Activated naive CD4-positive, alpha-beta T cell treated with anti-CD3 and anti-CD28 coated beads, Interleukin-2, amount 50 U/mL, for 16 hours (primary cell): ENCODE measurements around the gene TSPAN11.
"Not testable (repeated sequence)": the region's sequence is repeated elsewhere in the genome, so short reads cannot be mapped to it uniquely, and the experiment has no call there.

Experiments
- DNase-seq: peaks from one replicate; pipeline ENCODE4 v3.0.0-alpha.2; 2020

Gene TSPAN11

GRCh38 chr12:31021809-31022494 is 95.4 kb downstream of the TSPAN11 start:
- DNase-seq, result no peak

DNA sequence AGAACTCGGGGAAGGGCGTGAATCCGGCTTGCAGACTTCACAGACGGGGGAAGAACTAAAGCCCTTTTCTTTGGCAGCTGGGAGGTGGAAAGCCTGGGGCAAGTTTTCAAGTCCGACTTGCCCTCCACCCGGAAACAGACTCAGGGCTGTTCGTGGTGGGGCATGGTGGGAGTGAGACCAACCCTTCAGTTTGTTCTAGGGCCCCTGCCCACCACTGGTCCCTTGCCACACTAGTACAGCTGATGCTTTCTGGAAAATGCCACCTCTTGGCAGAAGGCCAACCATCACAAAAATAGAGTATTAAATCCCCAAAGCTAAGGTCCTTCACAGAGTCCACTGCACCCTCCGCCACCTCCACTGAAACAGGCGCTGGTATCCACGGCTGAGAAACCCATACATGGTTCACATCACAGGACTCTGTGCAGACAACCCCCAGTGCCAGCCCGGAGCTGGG is 96.8 kb downstream of the TSPAN11 start:
- no peak for DNase-seq

DNA sequence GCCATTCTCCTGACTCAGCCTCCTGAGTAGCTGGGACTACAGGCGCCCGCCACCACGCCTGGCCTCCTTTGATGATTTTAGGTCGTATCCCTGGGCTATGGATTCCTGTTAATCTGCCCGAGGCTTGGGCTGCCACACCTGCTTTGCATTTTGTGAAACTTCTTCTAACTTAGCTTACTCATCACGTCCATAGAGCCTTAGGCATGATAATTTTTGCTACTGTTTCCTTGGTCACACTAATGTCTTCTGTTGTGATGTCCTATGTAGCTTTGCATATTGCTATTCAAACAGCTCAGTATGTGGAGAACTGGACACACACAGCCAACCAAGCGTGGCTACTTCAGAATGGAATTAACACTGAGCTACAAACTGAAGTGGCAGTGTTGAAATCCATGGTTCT is 99.7 kb downstream of the TSPAN11 start:
- no peak for DNase-seq

- DNase-seq, result not testable (repeated sequence)
Measured at GRCh38 chr12:31027006-31027405, 100.5 kb downstream of the TSPAN11 start.

GRCh38 chr12:31029468-31029867 is 102.9 kb downstream of the TSPAN11 start:
- no peak for DNase-seq

DNA sequence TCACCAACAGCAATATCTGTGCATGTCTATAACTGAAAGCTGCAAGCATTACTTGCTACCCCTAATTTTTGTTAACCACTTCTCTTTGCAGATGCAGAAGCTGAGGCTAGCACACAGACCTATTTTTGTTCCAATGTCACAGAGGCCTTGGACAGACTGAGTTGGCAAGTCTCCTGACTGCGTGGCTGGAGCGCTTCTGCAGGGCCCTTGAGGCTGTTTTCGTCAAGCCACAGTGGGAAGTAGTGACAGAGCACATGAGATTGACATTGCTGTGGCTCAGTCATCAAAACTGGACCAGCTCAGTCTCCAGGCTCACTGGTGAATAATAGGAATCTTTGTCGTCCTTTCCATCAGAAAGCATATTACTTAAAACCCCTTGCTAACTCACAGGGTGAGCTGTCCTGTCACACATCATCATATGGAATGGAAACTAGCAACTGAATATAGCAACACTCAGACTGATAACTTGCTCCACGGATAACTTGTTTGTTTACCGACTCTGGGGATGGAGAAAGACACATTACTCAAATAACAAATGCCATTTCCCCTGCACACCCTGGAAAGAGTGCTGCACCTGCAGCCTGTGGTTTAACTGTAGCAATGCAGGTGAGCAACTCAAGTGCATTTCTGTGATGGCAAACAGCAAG is 103.5 kb downstream of the TSPAN11 start:
- DNase-seq, result no peak

DNA sequence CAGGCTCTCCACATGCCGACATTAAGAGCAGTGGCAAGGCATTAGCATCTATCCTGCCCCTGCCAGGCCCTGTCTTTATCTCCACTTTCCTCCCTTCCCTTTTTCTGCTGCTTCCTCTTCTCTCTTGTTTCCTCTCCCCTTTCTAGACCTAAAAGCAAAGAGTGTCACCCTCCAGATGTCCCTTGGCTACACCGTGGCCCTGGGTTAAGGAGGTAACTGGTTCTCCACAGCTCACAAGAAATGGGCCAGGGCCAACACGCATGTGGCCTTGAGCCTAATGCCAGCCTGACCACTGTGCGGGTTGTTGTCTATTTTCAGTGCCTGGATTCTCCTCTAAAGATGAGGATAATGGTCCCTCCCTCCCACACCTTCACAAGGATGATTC is 105.4 kb downstream of the TSPAN11 start:
- DNase-seq, result no peak

GRCh38 chr12:31033146-31033545 is 106.6 kb downstream of the TSPAN11 start:
- no peak for DNase-seq

DNA sequence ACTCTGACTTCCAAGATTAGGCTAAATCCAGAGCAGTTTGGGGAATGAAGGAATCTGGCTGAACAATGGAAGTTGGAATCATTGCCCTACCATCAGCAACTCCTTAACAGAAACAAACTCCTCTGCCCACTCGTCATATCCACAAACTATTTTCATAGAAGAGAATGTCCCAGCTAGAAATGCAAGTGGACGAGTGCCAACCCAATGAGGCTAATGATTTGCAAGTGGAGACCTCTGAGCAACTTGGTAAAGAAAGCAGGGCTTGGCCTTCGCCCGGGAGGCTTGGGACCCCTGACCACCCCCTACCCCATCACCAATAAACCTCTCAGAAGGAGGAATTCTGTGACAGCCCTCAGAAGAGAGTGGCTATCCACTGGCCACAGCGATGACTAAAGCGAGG is 107.1 kb downstream of the TSPAN11 start:
- DNase-seq, result no peak

DNA sequence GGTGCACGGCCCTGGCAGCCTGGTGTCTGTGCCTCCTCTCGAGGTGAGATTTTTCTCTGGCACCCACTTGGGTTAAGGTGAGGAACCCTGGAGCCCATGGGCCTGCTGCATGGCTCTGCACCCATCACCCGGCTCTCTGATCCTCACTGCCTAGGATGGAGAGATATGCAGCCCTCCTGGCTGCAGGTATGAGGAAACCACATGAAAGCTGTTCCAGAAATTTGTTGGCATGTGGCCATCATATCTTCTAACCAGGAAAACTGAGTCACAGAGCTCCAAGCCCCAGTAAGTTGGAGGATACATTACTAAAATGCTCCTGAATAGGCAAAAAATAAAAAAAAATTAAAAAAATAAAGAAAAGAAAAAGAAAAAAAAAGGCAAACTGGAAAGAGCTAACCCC is 107.8 kb downstream of the TSPAN11 start:
- no peak for DNase-seq

- DNase-seq, result no peak
Measured at GRCh38 chr12:31035226-31035625, 108.7 kb downstream of the TSPAN11 start.

DNA sequence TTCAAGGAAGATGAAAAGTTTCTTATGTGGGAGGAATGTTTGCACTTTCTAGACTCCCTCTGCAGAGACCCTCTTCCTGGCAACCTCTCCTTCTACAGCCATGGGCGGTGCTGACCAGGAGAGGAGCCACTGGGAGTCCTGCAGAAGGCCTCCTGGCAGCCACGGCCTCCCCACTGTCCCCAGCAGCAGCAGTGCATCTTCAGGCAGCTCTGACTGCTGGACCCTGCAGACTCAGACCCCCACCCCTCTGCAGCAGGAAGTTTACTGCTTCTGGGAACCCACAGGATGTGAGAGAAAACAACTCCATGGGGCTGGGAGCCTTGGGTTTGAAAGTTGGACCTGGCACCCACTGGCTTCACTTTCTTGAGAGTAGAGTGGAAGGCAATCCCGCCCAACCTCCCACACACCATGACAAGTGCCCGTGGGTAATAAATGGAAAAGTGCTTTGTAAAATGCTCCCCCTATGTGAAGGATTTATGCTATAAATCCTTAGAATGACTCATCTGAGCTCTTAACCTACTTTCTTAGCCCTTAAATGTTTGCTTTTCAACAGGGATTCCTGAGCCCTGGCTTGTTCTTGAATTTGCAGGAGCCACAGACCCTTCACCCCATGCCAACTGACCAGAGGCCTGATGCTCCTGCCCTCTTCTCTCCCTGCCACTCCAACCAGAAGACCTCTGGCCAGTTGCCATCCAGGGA is 109.6 kb downstream of the TSPAN11 start:
- DNase-seq, result no peak

DNA sequence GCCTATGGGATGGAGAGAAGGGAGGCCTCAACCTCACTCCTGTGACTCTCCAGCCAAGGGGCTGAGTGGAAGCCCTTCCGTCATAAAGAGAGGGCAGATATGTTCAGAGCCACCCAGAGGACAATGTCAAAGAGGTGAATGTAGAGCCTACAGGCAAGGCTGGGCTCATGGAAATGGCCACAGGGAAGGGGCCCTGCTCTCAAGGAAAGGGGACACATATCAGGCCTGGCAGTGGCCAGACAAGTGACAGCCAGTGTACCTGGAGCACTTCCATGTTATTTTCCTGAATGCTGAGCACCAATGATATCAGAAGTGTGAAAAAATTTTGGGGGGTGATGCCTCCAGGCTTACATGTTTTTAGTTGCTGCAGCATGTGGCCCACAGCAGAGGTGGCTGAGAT is 110.5 kb downstream of the TSPAN11 start:
- DNase-seq, result no peak

GRCh38 chr12:31037931-31038330 is 111.4 kb downstream of the TSPAN11 start:
- no peak for DNase-seq

DNA sequence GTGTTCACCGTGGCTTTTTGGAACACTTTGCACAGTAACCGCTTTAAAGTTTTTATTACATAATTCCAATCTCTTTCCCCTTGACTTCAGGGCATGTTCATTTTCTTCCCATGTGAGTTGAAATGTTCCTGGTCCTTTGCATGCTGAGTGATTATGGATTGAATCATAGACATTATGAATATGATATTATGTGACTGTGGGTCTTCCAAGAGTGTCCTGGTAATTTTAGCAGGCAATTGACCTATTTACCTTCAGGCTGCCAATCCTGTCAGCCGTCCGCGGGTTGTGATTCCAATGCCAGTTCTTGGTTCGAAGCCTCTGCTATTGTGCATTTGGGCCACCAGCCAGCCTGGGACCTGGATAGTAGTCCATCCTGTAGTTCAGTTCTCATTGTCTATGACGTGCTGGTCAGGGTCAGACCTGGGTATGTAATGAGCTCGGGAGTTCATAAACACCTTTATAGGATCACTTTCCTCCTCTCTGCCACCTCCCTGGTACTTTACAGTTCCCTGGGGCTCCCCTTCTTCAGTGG is 114.6 kb downstream of the TSPAN11 start:
- DNase-seq, result no peak
